HG02981 (cell line): Measurements from ENCODE around the gene ZNF214.

Experiments
- ATAC-seq: cut with Tn5 transposase; IDR thresholded peaks from one replicate; pipeline ENCODE4 v1.9.1; 2021; ENCODE audit warnings: mild to moderate bottlenecking, moderate library complexity; ENCODE audit not compliant: unreplicated experiment

The ZNF214 gene

DNA sequence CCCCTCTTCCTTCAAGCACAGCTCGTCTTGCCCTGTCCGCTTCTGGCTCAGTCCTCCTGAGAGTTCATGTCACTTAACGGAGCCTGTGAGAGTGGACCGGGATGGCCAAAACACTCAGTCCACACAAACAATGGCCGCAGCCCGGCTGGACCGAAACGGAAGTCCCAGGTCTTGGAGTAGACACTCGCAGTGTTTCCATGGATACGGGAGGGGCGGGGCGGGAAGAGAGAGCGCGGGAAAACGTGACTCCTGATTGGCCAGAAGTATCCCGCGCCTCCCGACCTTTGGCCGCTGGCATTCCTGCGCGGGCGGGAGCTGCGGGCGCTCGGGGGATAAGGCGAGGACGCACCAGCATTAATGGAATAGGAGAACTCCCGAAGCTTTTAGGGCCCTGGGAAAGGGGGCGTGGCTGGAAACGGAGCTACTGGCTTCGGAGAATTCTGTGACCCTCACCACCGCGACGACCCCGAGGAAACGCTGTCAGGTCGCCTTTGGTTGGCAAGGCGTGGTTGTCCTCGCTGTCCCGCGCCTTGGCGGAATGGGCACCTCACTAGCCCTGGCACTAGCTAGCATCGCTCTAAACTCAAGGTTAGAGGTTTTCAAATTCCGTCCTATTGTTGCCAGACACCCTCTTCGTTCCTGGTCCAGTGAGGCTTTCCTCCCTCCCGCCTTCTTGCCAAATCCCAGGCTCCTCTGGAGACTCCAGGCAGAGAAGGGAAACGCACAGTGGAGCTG lies at the start of gene ZNF214, which contains the start of gene NLRP14:
Gene ZNF214, minus strand, starts transcription at position 164 of the 735 bp plus-strand sequence. CDS start 17,511 bp downstream, outside the sequence.
Gene NLRP14, plus strand, starts transcription at position 297 of the 735 bp plus-strand sequence. CDS start 18,108 bp downstream, outside the sequence.
- ATAC-seq: peak; percentile 65

DNA sequence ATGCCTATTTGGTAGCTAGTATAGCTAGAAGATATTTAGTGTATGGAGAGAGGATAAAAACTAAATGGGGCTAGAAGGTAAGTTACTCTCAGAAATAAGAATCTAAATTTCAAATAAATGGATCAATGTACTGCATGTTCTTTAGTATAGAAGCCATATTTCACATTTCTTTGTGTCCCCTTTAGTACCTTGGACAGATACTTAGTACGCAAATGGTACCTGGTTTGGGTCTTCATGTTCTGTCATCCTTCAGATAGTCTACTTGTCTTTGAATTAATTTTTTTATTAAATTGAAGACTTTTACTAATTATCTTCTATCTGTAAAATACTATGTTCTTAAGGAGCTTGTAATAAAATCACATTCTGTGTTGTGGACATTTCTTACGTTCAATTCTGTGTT lies 42.4 kb upstream of the ZNF214 start:
- no peak for ATAC-seq

DNA sequence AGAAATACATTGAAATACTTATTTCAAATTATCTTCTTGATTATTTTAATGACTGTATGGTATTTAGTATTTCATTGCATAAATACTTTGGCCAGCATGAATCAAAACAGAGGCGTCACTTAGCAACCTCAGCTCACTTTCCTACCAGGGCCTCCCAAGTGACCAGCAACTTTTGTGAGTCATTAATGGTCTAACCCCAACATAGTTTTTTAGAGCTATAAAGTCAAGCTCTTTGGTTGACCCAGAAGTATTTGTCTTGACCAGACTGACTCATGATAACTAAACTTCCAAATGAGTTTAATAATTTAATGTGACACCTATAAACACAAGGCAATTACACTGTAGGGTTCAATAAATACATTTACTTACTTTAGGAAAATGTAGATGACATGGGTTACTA lies 40.7 kb upstream of the ZNF214 start:
- no peak for ATAC-seq

DNA sequence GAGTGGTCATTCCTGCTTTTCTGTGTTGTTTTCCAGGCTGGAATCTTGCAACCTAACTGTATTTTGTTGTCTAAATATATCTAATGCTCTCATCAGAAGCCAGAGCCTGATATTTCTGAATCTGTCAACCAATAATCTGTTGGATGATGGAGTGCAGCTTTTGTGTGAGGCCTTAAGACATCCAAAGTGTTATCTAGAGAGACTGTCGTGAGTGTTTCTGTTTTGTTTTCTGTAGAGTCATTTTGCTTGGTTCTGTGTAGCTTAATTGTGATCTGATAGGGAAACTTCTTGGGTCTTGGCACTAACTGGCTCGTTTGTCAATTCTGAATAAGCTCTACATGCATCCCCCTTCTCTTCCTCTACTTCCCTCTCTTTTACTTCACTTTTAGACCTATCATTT lies 37.5 kb upstream of the ZNF214 start:
- ATAC-seq: no peak

DNA sequence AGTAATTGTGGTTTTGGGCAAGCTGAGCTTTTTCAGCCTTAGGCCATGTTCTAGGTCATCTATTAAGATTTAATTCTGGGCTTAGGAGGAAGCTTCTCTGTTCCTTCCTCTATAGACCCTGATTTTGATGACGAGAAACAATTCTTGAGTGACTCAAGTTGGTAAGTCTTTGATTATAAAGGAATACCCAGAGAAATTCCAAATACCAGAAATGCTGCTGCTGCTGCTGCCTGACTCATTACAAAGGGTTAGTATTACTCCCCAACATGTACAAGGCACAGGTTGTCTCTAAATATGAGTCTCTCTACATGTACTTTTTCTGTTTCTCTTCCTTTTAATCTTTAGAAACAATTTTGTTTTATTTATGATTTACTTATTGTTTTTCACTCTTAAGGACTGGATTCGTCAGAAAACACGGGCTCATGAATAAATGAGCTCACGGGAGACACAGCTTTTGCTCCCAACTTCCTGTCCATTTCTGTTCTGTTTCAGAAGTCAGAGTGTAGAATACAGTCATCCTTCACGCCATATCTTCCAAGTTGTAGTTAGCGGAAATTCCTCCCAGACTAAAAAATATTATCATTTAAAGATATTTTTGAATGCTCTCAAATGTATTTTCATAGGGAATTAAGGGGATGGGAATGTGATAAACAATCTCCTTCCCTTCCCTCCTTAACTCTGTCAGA lies 36.8 kb upstream of the ZNF214 start:
- ATAC-seq: peak; percentile 38

DNA sequence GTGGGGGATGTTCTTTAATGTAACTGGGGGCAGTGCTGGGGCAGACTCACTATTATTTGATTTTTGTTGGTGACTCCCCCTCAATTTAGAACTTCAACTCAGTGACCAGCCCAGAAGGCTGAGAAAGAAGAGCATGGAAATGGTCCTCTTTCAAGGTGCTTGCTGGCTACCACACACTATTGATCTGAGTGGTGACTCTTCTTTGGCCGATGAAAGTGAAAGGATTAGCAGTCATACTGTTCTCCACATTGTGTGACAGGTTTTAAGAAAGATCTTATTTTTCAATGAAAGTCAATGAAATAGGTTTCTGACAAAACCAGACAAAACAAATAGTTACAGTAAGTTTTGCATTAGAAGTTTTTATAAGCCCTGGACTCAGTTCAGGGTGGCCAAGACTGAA lies 30.0 kb upstream of the ZNF214 start:
- no peak for ATAC-seq

DNA sequence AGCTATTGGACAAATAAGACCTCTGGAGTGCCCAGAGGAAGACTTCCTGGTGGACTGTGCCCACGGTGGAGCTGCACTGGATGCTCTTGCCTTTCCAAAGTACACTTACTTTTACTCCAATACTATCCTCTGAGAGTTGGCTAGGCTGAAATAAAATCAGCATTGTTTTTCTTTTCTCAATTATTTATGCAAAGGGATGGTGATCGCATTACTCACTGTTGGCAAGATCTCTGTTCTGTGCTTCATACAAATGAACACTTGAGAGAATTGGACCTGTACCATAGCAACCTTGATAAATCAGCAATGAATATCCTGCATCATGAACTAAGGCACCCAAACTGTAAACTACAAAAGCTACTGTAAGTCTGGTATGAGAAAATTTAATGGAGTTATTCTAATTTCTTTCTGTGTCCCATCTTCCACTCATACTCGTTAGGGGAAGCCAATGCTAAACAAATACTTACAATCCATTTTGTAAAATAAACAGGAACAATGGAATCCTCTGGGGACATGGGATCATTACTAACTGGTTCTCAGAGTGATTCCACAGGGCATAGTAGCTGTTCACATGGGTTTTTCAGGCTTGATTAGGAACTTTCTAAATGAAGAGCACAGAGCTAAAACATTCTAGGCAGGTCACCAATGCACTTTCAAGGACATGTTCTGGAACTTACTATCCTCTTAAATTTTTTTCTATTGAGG lies 26.5 kb upstream of the ZNF214 start:
- no peak for ATAC-seq

DNA sequence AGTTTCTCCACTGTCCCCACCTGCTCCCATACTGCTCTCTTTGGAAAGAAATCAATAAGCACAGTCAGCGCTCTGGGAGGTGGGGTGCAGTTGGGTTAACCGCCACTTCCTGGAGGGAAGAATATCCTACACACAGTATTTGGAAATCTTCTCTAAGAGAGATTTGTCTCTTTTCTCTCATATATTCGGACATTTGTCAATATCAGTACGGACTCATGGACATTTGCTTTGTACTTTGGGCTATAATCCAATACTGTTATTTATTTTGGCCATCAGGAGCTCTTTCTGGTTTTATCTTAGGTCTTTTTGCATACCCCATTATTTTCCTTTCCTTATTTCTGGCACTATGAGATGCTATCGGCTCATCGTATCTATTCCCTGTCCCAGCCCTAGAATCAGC lies 13.9 kb upstream of the ZNF214 start:
- no peak for ATAC-seq

DNA sequence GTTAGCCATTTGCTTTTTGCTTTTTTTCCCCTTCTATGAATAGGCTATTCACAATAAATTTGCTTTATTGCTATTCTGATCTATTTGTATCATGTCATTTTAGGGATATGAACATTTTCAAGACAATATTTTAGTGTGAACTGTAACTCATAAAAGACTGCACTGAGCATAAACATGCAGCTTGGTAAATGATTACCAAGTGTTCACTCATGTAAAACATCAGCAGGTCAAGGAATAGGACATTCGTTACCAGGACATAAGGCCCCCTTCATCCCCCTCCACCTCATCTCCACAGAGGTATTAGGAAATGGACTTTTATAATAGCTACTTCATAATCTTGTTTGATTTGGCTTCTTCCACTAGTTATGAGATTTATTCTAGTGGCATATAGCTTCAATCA lies 12.5 kb upstream of the ZNF214 start:
- no peak for ATAC-seq

DNA sequence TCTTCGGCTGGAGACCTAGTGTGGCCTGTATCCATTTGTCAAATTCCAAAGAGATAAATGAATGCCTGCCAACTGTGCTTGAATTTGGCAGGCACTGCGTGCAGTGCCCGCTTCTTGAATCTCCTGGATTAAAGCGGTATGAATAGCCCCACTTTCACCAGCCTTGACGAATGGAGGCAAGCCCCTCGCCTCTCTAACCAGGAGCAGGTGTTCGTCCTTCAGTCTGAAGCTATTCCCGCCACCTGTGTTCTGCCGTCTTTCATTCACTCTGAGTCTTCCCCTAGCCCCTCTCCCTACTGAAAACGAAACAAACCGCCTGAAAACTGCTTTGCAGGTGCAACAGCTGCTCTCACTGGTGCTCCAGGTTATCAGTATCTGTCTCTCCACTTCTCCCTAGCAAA lies 11.3 kb upstream of the ZNF214 start:
- no peak for ATAC-seq

DNA sequence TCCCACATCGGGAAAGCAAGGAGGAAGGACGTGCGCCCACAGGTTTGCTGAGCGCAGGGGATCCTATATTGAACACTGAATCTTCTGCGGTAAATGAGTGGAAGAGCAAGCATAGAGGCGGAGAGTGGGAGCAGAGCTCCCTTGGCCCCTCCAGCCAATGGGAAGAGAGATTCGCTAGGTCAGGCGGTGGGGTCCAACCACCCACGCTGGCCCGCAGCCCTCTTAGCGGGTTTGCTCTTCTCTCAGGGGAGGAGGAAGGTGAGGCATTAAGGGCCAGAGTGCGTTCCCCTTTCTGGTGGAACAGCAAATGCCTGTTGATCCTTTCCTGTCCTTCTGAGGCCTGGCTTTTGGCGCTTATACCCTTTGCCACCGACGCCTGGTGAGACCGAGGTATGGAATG lies 10.7 kb upstream of the ZNF214 start:
- ATAC-seq: no peak

DNA sequence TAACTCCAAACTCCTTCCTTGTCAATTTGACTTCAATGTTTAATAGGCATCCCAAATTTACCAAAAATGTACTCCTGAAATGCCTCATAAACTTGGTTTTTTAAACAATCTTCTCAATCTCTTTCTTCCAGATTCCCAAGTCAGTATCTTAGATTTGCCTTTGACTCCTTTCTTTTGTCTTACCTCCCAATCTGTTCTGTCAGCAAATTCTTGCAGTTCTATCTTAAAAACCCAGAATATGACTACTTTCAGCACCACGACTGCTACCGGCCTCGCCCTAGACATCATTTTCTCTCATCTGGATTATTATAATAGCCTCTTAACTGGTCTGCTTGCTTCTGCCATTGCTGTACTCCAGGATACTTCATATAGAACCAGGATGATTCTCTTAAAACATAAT lies 8.0 kb upstream of the ZNF214 start:
- ATAC-seq: no peak

DNA sequence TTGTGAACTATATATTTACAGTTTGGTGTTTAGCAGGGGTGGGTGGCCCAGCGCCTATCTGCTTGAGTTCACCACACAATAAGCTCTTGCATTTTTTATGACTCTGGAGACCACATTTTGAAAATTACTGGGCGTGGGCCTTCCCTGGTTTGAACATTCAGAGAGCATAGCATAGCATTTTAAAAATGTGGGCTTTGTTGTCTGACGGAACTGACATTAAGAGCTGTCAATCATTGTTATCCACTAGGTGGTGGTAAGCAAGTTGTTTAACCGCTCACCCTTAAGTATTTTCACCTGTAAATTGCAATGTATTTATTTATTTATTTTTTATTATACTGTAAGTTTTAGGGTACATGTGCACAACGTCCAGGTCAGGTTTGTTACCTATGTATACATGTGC lies 1.2 kb upstream of the ZNF214 start:
- ATAC-seq: no peak

DNA sequence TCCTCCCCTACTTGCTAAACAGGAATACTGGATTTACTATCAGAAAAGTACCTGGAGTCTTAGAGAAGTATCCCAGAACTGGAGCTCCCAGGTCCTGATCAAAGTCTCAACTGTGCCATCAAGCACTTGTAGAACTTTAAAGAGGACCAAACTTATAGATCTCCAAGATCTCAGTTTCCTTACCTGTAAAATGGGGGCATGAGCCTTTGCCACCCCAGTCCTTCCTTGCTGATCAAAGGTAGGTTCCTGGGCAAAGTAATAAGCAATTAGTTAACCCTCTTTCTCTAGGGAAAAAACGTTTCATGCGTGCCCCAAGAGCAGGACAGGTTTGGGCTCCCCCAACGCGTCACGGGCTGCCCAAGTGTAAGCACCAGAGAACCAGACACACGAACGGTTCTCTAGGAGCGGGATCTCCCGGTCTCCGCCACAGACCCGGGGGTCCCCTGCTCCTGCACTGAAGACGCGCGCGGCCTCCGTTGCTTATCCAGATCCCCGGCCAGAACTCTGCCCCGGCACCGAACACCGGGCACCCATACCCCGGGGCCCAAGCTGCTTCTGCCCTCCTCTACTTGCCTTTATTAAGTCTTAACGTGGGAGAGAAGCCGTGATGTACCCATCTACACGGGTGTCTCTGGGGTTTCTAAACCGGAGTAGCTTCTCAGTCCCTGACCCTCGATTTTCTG lies 505 bp downstream of the ZNF214 start:
- ATAC-seq: peak; percentile 28

DNA sequence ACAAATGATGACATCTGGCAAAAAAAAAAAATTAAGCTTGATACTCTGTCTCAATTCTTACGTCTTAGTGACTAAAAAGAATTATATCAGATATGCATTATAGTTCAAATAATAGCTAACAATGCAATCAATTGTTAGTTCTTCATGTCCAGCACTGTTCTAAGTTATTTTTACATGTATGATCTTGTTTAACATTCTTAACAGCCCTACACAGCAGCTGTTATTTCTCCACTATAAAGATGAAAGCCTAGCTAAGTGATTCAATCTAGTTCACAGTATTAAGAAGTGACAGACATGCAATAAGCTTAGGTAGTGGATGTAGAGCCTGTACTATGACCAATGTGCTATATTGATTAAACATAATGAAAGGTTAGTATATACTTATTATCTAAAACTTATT lies 4.1 kb downstream of the ZNF214 start:
- no peak for ATAC-seq

DNA sequence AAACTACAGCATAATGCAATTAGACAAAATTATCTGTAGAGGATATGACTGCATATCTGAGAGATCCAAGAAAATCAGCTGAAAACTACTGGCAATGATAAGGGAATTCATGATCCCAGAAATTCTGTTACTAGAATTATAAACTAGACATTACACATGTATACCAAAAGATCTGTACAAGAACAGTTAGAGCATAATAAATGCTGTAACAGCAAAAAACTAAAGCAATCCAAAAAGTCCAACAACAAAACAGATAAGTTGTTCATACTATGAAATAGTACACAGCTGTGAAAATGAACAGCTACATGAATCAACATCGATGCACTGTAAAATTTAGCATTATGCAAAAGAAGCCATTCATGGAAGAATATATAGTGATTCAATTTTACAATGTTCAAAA lies 6.0 kb downstream of the ZNF214 start:
- ATAC-seq: no peak

DNA sequence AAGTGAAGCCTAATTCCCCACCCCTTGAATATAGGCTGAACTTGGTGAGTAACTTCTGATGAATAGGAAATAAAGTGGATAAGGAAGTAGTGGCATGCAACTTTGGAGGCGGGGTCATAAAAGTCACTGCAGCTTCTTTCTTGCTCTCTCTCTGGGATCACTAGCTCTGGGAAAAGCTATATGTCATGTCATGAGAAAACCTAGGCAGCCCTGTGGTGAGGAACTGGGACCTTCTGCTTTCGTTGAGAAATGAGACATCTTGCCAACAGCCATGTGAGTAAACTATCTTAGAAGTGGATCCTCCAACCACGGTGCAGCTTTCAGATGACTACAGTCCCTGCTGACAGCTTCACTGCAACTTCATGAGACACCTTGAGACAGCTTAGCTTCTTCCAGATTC lies 15.7 kb downstream of the ZNF214 start:
- ATAC-seq: peak; percentile 69

DNA sequence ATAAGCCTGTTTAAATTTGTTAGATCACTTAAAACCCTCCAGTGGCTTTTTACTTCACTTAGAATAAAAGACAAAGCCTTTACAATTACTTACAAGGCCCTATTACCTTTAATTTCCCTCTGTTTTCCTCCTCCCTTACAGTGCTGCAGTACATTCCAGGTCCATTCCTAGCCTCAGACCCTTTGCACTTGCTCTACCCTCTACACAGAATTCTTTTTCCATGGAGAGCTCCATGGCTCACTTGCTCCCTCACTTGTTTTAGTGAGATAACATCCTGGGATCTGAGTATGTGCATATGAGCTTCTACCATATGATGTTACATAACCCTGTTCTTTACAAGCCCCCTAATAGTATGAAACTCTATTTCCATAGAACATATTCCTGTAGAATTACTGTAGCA lies 24.4 kb downstream of the ZNF214 start:
- ATAC-seq: no peak

DNA sequence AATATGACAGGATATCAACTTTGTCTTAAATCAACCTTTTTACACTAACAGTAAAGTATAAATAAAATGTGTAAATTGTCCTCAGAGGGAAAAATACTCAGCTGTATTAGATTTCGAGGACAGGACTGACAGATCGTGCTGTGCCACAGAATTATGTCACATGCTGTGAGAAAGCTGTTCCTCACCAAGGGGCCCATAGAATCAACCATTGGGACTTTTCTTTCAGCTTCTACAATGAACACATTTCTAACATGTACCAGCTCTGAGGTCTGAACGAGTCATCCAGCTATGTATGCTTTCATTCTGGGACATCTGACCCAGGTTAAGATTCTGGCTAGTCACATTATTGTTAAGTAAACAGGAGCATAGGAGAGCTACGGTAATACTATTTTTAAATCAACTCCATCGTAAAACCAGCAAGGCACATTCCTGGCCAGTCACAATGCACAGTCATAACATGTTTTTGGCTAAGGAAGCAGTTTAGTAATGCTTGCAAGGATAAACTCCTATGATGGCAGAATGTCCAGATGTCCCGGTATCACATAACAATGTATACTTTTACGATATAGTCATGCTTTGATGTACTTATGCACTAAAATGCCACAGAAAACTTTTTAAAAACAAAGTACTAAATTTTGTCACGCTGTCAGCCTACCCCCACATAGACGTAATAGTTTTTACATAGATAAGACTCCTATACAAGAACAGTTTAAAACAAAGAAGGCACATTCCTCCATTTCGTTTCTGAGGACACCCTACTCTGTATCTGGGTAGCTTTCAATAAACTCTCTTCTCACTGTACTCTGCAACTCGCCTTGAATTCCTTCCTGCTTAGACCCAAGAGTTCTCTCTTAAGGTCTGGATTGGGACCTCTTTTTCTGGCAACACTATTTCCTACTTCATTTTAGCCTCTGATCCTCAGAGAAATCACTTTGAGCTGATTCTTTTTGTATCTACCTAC lies 27.4 kb downstream of the ZNF214 start:
- no peak for ATAC-seq

DNA sequence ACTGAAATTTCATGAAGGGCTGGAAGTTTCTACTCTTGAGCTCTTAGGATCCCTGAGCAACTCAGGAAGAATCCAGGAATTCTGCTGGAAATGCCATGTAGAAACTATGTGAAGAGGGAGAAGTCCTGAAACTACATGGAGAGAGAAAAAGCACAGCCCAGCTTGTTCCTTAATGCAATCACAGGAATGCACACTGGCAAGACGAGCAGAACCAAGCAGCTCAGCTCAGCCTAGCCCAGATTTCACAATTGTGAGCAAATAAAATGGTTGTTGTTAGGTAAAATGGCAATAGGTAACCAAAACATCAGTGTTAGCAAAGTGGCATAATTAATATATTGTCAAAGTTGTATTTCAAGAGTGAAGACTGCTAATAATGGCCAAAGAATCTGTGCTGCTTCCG lies 28.1 kb downstream of the ZNF214 start:
- ATAC-seq: no peak
